Measurements from ENCODE around the gene CARS2. TPM values are rescaled to one million over a fixed set of nuclear protein-coding genes. Genes with fewer than 3 reads are reported as not detected.

CARS2 gene
- total and polyA plus RNA-seq, 2 donors from 2014 or later: 57.1 to 57.9 TPM

DNA sequence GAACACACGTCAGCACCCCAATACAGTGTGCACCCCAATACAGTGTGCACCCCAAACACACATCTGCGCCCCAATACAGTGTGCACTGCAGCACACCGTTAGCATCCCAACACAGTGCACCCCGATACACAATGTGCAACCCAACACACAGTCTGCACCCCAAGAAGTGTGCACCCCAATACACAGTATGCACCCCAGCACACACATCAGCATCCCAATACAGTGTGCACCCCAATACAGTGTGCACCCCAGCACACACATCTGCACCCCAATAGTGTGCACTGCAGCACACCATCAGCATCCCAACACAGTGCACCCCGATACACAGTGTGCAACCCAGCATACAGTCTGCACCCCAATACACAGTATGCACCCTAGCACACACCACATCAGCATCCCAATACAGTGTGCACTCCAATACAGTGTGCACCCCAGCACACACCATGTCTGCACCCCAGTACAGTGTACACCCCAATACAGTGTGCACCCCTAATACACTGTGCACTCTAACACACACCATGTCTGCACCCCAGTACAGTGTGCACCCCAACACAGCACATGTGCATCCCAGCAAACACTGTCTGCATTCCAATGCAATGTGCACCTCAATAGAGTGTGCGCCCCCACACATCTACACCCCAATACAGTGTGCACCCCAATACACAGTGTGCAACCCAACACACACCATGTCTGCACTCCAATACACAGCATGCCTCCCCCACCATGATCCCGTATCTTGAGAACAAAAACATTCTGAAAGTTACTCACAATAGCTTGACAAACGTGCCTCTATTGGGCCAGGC, 855 bp upstream of the CARS2 start:
- Histone ChIP-seq H3K9me3 (ENCODE audit: control insufficient read depth in 2 of 3, insufficient read depth in 1 of 3, low read length in 3 of 3) (no peaks in the 10 kb centered on the region), H3K27ac (ENCODE audit: low read depth in 2 of 2, low read length in 2 of 2) (peak overlapping the region; percentile 48 to 71), H3K27me3 (ENCODE audit: control insufficient read depth, insufficient read depth, low read length) (no peaks in the 10 kb centered on the region), H3K4me1 (ENCODE audit: control insufficient read depth in 2 of 3, insufficient read depth in 2 of 3, low read depth in 1 of 3, low read length in 3 of 3) (peaks cover 5 to 30% (median 16%) of the 10 kb centered on the region in 3 donors), H3K9ac (ENCODE audit: low read length in 3 of 3) (peak overlapping the region; percentile 1 to 43 (median 12)), H3K36me3 (ENCODE audit: control insufficient read depth in 2 of 3, insufficient read depth in 3 of 3, low read length in 3 of 3) (no peaks in the 10 kb centered on the region), H3K4me3 (ENCODE audit: low read length in 3 of 3) (peak overlapping the region; percentile 48 to 67 (median 66))
- TF ChIP-seq, protein P1, sequence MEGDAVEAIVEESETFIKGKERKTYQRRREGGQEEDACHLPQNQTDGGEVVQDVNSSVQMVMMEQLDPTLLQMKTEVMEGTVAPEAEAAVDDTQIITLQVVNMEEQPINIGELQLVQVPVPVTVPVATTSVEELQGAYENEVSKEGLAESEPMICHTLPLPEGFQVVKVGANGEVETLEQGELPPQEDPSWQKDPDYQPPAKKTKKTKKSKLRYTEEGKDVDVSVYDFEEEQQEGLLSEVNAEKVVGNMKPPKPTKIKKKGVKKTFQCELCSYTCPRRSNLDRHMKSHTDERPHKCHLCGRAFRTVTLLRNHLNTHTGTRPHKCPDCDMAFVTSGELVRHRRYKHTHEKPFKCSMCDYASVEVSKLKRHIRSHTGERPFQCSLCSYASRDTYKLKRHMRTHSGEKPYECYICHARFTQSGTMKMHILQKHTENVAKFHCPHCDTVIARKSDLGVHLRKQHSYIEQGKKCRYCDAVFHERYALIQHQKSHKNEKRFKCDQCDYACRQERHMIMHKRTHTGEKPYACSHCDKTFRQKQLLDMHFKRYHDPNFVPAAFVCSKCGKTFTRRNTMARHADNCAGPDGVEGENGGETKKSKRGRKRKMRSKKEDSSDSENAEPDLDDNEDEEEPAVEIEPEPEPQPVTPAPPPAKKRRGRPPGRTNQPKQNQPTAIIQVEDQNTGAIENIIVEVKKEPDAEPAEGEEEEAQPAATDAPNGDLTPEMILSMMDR (IDR thresholded peaks at IDR 0.05; ENCODE audit: borderline replicate concordance, extremely low read depth, insufficient read depth): no peak
- DNase-seq: peak in 1 of 5 donors; percentile 56
- intact Hi-C loops (cut with DNase I): no loop called here
- FAIRE-seq: no peak

DNA sequence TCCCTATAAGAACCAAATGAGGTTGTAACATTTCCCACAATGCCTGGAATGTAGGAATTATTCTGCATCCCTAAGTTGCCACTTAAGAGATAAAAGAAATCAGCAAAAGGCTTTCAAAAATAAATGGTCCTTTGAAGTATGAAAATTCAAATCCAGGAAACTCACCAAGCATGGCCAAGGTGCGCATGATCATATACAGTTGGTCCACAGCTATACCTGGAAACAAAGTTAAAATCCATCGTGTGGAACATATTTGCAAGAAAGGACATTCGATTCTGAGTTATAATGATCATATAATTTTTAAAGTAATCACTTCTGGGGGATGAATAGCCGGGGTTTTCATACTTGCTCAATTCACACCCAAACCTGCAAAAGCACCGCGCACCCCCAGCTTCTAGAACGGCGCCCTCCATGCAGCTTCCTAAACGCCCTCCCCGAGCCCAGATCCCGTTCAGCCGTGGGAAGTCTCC, 525 bp downstream of the CARS2 start:
- Histone ChIP-seq H3K9ac (ENCODE audit: low read length in 3 of 3) (peak overlapping the region; percentile 3 to 56 (median 32)), H3K4me1 (ENCODE audit: control insufficient read depth in 2 of 3, insufficient read depth in 2 of 3, low read depth in 1 of 3, low read length in 3 of 3) (peaks cover 2 to 17% (median 14%) of the 10 kb centered on the region in 3 donors), H3K36me3 (ENCODE audit: control insufficient read depth in 2 of 3, insufficient read depth in 3 of 3, low read length in 3 of 3) (peaks cover 0 to 12% (median 3%) of the 10 kb centered on the region in 3 donors), H3K4me3 (ENCODE audit: low read length in 3 of 3) (peak overlapping the region; percentile 53 to 66 (median 62)), H3K27me3 (ENCODE audit: control insufficient read depth, insufficient read depth, low read length) (no peaks in the 10 kb centered on the region), H3K27ac (ENCODE audit: low read depth in 2 of 2, low read length in 2 of 2) (peak overlapping the region in 1 of 2 donors; percentile 59), H3K9me3 (ENCODE audit: control insufficient read depth in 2 of 3, insufficient read depth in 1 of 3, low read length in 3 of 3) (no peaks in the 10 kb centered on the region)
- FAIRE-seq (no peak), DNase-seq (no peak)
- TF ChIP-seq, protein P1 (IDR thresholded peaks at IDR 0.05; ENCODE audit: borderline replicate concordance, extremely low read depth, insufficient read depth): no peak
- intact Hi-C loops (cut with DNase I): no loop called here

DNA sequence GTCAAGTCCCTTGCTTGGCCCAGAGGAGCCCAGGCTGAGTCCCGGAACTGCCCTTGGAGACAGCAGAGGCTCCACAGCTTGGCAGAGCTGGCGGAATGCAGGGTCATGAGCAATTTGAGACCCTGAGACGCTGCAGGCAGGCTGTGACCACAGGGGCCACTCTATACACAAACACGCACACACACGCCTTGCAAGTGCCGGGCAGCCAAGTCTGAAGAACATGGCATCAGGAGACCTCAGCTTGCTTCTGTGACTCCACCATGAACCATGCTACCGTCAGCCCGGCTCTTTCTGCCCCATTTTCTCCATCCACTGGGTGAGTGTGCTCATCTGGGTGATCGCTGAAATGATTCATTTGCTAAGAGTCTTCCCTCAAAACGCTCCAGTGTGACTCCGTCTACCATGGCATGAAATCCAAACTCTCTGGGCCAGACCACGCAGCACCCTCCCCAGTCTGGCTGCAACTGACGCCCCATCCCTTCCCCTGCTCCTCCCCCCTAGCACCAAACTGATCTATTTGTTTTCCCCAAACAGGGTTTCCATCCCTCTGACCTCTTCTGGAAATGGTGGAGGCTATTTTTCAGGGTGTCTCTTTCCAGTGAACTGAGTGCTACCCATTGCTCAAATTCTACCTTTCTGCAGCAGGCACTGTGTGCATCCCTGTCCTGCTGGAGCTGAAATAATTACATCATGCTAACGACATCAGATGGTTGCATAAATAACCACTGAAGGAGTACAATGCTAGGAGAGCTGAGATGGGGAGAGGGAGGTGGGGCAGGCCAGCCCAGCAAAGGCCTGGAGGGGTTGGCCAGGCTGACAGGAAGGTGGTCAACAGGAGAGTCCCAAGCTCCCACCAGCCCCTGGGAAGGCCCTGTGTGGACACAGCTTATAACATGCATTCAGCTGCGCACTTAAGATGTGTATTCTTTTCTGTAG, 3.1 kb downstream of the CARS2 start:
- H3K27ac ChIP-seq (ENCODE audit: low read depth in 2 of 2, low read length in 2 of 2): no peak overlapping the region
- DNase-seq (peak in 4 of 5 donors; percentile 76 to 82 (median 79)), FAIRE-seq (no peak)
- TF ChIP-seq, protein P1 (IDR thresholded peaks at IDR 0.05; ENCODE audit: borderline replicate concordance, extremely low read depth, insufficient read depth): no peak
- H3K36me3 ChIP-seq (ENCODE audit: control insufficient read depth in 2 of 3, insufficient read depth in 3 of 3, low read length in 3 of 3): peaks cover 5 to 27% (median 11%) of the 10 kb centered on the region in 3 donors
- H3K9ac ChIP-seq (ENCODE audit: low read length in 3 of 3): no peak overlapping the region
- no peak overlapping the region for H3K4me3 ChIP-seq (ENCODE audit: low read length in 3 of 3)
- intact Hi-C loops (cut with DNase I): no loop called here
- no peaks in the 10 kb centered on the region for H3K9me3 ChIP-seq (ENCODE audit: control insufficient read depth in 2 of 3, insufficient read depth in 1 of 3, low read length in 3 of 3)
- peaks cover 2 to 17% (median 14%) of the 10 kb centered on the region in 3 donors for H3K4me1 ChIP-seq (ENCODE audit: control insufficient read depth in 2 of 3, insufficient read depth in 2 of 3, low read depth in 1 of 3, low read length in 3 of 3)
- no peaks in the 10 kb centered on the region for H3K27me3 ChIP-seq (ENCODE audit: control insufficient read depth, insufficient read depth, low read length)

Measured in kidney (tissue), 14 donors.